ENCODE data around the gene IFNB1.

The IFNB1 gene

GRCh38 chr9:21077781-21078180 is at the start of gene IFNB1:
TSS of gene IFNB1 (minus strand) at chr9:21077942. CDS start at chr9:21077869, 73 bp downstream.
- no peak for TF ChIP-seq JUND (IDR thresholded peaks at IDR 0.05; ENCODE audit: low read depth)
- no peak for DNase-seq (ENCODE audit: low read depth in 1 of 2, low spot score in 1 of 2)
- in situ Hi-C loops (cut with HindIII; ENCODE audit: low pct_unique_long_range_greater_than_20kb, low sequenced_read_pairs): no loop called here

DNA sequence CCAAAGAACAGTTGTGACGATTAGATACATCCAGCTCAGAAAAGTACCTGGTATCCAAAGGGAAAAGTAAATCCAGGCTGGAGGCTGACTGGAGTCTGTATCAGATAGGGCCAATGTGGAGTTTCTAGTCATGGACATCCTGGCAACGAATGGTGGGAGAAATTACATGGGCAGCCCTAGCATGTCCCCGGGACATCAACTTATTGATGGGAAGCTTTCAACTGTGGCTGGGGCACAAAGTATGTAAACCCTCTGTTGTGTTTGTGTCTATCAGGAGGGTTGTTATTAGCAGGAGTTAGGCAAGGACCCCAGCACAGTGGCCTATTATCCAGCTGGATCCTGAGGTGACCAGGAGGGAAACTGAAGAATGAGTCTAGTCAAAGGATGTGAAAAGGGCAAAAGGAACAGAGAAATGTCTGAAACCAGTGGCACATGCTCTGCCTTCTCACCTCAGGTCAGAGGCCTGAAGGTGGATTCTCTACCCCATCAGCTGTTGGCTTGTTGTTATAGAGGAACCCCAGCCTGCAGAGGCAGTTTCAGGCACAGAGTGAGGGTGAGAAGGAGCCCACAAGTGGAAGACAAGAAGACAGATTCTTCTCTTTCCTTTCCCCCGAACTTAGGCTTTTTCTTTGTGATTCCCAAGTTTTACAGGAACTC is 44.0 kb upstream of the IFNB1 start:
- TF ChIP-seq JUND (IDR thresholded peaks at IDR 0.05; ENCODE audit: low read depth): no peak
- in situ Hi-C loops (cut with HindIII; ENCODE audit: low pct_unique_long_range_greater_than_20kb, low sequenced_read_pairs): no loop called here
- no peak for DNase-seq (ENCODE audit: low read depth in 1 of 2, low spot score in 1 of 2)

GRCh38 chr9:21121079-21121478 is 43.3 kb upstream of the IFNB1 start:
- TF ChIP-seq JUND (IDR thresholded peaks at IDR 0.05; ENCODE audit: low read depth): no peak
- DNase-seq (ENCODE audit: low read depth in 1 of 2, low spot score in 1 of 2): no peak
- in situ Hi-C loops (cut with HindIII; ENCODE audit: low pct_unique_long_range_greater_than_20kb, low sequenced_read_pairs): no loop called here

DNA sequence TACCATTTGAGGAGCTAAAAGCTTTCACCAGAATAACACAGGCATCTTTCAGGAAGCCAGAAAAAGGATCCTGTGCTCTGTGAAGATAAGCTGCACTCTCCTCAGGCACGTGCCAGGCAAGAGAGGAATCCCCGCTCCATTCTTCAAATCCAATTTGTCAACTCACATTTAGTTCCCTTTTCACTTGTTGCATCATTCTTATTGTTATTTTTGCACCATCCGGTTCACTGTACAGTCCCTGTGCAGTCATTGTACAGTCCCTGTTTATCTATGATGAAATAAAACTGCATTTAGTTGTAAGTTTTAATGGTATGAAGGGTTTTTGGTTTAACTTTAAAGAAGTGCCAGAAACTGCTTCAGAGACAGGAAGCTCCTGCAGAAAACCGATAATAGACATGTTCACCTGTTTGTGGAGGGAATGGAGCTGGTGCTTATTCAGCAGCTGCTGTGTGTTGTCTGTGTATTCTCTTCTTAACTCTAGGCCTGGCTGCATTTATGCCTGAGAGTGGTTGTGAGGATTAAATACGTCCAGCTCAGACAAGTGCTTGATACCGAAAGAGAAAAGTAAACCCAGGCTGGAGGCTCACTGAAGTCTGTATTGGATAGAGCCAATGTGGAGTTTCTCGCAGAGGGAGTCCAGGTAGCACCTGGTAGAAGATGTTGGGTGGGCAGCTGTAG is 41.5 kb upstream of the IFNB1 start:
- in situ Hi-C loops (cut with HindIII; ENCODE audit: low pct_unique_long_range_greater_than_20kb, low sequenced_read_pairs): no loop called here
- DNase-seq (ENCODE audit: low read depth in 1 of 2, low spot score in 1 of 2): no peak
- TF ChIP-seq JUND (IDR thresholded peaks at IDR 0.05; ENCODE audit: low read depth): no peak

DNA sequence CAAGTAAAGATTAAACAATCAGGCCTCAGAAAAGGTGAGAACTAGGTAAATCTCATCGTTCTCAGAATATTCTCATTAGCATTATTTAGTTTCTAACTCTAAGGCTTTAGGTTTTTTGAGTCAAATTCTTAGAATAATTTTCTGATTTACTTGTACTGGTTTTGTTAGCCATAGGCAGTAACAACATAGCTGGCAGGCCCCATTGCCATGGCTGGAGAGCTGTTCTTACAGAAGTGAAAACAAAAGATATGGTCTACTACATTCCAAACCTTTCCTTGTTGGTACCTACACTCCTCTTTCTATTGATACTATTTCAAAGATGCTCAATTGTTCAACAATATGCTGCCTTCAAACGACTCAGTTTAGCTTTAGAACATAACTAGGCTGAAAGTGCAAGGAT is 36.6 kb upstream of the IFNB1 start:
- no peak for DNase-seq (ENCODE audit: low read depth in 1 of 2, low spot score in 1 of 2)
- in situ Hi-C loops (cut with HindIII; ENCODE audit: low pct_unique_long_range_greater_than_20kb, low sequenced_read_pairs): no loop called here
- no peak for TF ChIP-seq JUND (IDR thresholded peaks at IDR 0.05; ENCODE audit: low read depth)

DNA sequence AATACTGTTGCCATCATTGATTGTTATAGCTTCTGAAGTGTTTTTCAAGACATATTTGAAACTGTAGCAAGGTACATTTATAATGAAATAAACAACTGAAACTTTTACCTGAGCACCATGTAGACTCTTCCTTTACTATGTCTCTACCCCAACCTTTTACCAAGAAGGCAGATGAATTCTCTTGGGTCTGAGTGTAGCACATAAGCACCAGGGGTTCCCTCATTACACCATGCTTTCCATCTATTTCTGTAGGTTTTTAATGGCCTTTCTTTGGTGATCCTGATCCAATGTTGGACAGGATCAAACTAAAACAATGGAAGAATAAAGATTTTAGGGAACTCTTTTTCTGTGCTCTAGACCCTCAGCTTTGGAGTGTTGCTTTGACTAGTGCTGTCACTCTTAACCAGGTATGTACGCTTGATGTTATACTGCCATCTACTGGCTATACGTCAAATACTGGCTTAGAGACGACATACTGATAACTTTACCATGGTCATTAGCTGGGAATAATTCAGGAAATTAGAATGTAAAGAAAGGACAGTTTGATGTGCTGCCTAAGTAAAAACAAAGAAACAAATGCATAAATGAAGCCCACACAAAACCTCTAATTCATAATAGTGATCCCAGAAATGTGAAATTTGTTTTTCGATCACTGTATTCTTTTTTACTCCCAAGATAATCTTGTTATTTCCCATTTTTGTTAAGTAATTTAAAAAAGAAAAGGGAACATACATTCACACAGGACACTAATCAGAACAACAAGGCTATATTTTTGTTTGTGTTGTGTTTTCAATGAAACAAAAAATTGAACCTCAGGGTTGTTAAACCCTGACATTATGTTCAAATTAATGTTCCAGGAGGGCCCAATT is 33.2 kb upstream of the IFNB1 start:
- in situ Hi-C loops (cut with HindIII; ENCODE audit: low pct_unique_long_range_greater_than_20kb, low sequenced_read_pairs): no loop called here
- DNase-seq (ENCODE audit: low read depth in 1 of 2, low spot score in 1 of 2): peak; percentile 26 to 81
- no peak for TF ChIP-seq JUND (IDR thresholded peaks at IDR 0.05; ENCODE audit: low read depth)

- in situ Hi-C loops (cut with HindIII; ENCODE audit: low pct_unique_long_range_greater_than_20kb, low sequenced_read_pairs): no loop called here
- no peak for DNase-seq (ENCODE audit: low read depth in 1 of 2, low spot score in 1 of 2)
- TF ChIP-seq JUND (IDR thresholded peaks at IDR 0.05; ENCODE audit: low read depth): no peak
Measured at GRCh38 chr9:21104787-21105186, 27.0 kb upstream of the IFNB1 start.

DNA sequence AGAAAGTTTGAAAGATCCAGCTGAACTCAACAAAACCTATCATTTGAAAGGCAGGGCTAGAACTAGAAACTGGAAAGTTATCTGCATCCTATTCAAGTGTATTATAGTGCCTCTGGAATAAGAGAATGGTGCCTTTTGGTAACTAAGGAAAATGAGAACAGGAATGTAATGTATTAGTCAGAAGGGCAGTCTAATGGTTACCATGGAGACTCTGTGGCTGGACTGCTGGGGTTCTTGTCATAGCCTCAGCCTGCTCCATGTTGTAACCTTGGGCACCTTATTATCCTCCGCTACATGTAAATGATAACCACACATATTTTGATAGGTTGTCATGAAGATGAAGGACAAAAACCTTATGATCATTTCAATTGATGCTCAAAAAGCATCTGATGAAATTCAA is 24.6 kb upstream of the IFNB1 start:
- in situ Hi-C loops (cut with HindIII; ENCODE audit: low pct_unique_long_range_greater_than_20kb, low sequenced_read_pairs): no loop called here
- no peak for DNase-seq (ENCODE audit: low read depth in 1 of 2, low spot score in 1 of 2)
- TF ChIP-seq JUND (IDR thresholded peaks at IDR 0.05; ENCODE audit: low read depth): no peak

GRCh38 chr9:21097817-21098216 is 20.1 kb upstream of the IFNB1 start:
- in situ Hi-C loops (cut with HindIII; ENCODE audit: low pct_unique_long_range_greater_than_20kb, low sequenced_read_pairs): no loop called here
- no peak for TF ChIP-seq JUND (IDR thresholded peaks at IDR 0.05; ENCODE audit: low read depth)
- no peak for DNase-seq (ENCODE audit: low read depth in 1 of 2, low spot score in 1 of 2)

GRCh38 chr9:21096901-21097255 is 19.1 kb upstream of the IFNB1 start:
- in situ Hi-C loops (cut with HindIII; ENCODE audit: low pct_unique_long_range_greater_than_20kb, low sequenced_read_pairs): no loop called here

GRCh38 chr9:21096172-21096900 is 18.6 kb upstream of the IFNB1 start:
- no peak for TF ChIP-seq JUND (IDR thresholded peaks at IDR 0.05; ENCODE audit: low read depth)
- DNase-seq (ENCODE audit: low read depth in 1 of 2, low spot score in 1 of 2): peak in 1 of 2 experiments; percentile 47
- in situ Hi-C loops (cut with HindIII; ENCODE audit: low pct_unique_long_range_greater_than_20kb, low sequenced_read_pairs): no loop called here

More at GRCh38 chr9:21096901-21097255, 19.1 kb upstream of the IFNB1 start:
- no peak for TF ChIP-seq JUND (IDR thresholded peaks at IDR 0.05; ENCODE audit: low read depth)
- DNase-seq (ENCODE audit: low read depth in 1 of 2, low spot score in 1 of 2): no peak

- in situ Hi-C loops (cut with HindIII; ENCODE audit: low pct_unique_long_range_greater_than_20kb, low sequenced_read_pairs): no loop called here
- no peak for TF ChIP-seq JUND (IDR thresholded peaks at IDR 0.05; ENCODE audit: low read depth)
- DNase-seq (ENCODE audit: low read depth in 1 of 2, low spot score in 1 of 2): peak in 1 of 2 experiments; percentile 83
Measured at GRCh38 chr9:21095561-21095960, 17.8 kb upstream of the IFNB1 start.

Data from T47D (cell line).